Measurements from ENCODE around the gene CIRBP. TPM values are rescaled to one million over a fixed set of nuclear protein-coding genes. Genes with fewer than 3 reads are reported as not detected.
A peak's percentile ranks its signal among the peaks of the same experiment; 100 is the strongest.
"Not testable (repeated sequence)": the region's sequence is repeated elsewhere in the genome, so short reads cannot be mapped to it uniquely, and the experiment has no call there.

The CIRBP gene
- total RNA-seq, 2 donors from 2014 or later: 163 to 179 TPM

DNA sequence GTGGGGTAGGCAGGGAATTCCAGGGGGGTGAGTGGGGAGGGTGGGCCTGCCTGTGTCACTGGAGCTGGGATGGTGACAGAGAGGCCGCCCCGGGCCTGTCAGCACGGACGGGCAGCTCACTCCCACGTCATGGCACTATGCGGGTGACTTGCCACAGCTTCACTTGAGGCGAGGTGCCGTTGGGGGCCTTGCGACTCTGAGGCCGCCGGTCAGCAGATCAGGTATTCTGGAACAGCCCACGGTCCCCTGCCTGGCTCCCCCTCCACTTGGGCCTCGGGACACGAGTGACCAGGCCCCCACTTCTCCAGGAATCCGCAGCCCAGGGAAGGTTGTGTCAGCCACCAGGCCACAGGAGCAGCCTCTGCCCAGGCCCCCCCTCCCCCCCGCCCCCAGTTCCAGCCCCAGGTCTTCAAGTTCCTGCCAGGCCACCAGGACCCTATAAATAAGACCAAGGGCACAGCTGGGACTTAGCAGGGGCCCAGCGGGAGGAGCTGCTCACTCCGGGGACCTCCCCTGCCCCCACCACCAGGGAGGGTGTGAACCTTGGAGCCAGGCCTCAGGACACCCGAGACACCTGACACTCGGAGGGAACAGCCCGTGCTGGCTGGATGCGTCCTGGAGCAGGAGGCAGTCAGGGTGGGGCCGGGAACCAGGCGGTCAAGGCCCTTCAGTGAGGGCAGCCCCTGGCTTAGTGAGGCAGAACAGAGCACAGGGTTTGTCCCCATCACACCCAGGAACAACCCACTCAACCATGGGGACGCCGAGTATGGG, 23.5 kb upstream of the CIRBP start:
- Histone ChIP-seq H3K27me3 (no peaks in the 10 kb centered on the region), H3K4me1 (peaks cover 34% of the 10 kb centered on the region), H3K9ac (ENCODE audit: low read depth in 2 of 2, low read length in 2 of 2) (peak overlapping the region; percentile 64 to 70), H3K9me3 (no peaks in the 10 kb centered on the region), H3K4me3 (peak overlapping the region; percentile 10), H3K36me3 (no peaks in the 10 kb centered on the region), H3K27ac (peak overlapping the region; percentile 97)
- intact Hi-C loops (cut with DNase I): loop anchor here (2.0 kb wide), 1 partner anchor 21 kb away; no protein-coding TSS in a partner anchor
- peak; percentile 78 for DNase-seq
- TF ChIP-seq, protein P1, sequence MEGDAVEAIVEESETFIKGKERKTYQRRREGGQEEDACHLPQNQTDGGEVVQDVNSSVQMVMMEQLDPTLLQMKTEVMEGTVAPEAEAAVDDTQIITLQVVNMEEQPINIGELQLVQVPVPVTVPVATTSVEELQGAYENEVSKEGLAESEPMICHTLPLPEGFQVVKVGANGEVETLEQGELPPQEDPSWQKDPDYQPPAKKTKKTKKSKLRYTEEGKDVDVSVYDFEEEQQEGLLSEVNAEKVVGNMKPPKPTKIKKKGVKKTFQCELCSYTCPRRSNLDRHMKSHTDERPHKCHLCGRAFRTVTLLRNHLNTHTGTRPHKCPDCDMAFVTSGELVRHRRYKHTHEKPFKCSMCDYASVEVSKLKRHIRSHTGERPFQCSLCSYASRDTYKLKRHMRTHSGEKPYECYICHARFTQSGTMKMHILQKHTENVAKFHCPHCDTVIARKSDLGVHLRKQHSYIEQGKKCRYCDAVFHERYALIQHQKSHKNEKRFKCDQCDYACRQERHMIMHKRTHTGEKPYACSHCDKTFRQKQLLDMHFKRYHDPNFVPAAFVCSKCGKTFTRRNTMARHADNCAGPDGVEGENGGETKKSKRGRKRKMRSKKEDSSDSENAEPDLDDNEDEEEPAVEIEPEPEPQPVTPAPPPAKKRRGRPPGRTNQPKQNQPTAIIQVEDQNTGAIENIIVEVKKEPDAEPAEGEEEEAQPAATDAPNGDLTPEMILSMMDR (IDR thresholded peaks at IDR 0.05): no peak

DNA sequence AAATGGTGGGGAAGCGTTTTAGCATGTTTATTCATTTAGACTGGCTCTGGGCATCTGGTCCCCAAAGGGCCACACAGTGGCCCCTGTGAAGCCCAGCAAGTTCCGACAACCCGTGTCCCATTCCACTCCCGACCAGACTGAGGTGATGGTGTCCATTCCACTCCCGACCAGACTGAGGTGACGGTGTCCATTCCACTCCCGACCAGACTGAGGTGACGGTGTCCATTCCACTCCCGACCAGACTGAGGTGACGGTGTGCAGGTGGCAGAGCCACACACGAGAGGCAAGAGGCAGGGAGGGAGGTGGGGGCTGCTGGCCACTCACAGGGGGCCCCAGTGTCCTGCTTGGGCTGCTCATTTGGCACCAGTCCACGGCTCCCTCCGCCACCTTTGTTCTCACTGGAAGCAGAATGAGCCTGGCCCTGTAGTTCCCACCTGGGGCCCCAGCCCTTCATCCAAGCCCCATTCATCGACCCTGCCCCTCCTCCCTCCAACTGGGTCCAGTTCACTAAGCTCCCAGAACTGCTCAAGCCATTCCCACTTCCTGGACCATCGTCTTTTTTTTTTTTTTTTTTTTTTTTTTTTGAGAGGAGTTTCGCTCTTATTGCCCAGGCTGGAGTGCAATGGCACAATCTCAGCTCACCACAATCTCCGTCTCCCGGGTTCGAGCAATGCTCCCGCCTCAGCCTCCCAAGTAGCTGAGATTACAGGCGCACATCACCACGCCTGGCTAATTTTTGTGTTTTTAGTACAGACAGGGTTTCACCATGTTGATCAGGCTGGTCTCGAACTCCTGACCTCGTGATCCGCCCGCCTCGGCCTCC, 22.7 kb upstream of the CIRBP start:
- Histone ChIP-seq H3K4me1 (peaks cover 27% of the 10 kb centered on the region), H3K27ac (peak overlapping the region; percentile 97), H3K9ac (ENCODE audit: low read depth in 2 of 2, low read length in 2 of 2) (peak overlapping the region in 1 of 2 donors; percentile 70)
- H3K4me3 ChIP-seq; H3K27me3 ChIP-seq; intact Hi-C loops (cut with DNase I); H3K9me3 ChIP-seq; H3K36me3 ChIP-seq: not testable (repeated sequence)
- peak; percentile 49 for DNase-seq

DNA sequence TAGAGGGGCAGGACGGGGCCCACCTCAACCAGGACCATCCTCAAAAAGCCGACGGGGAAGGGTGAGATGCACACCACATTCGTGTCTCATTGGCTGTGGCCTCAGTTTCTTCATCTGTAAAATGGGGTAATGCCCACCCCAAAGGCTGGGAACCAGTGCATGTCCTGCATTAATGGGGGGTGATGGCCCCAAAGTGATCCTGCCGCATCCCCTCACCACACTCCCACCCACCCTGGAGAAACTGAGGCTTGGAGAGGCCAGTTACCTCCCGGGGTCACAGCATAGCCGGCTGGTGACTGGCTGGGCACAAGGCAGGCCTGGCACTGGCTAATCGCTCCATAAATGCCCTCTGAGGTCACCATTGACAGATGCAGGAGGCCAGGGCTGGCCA, 21.4 kb upstream of the CIRBP start:
- intact Hi-C loops (cut with DNase I): no loop called here
- H3K9ac ChIP-seq (ENCODE audit: low read depth in 2 of 2, low read length in 2 of 2): peak overlapping the region; percentile 79 to 97
- H3K4me1 ChIP-seq: peaks cover 27% of the 10 kb centered on the region
- H3K36me3 ChIP-seq: no peaks in the 10 kb centered on the region
- TF ChIP-seq, protein P1 (IDR thresholded peaks at IDR 0.05): no peak
- H3K27ac ChIP-seq: peak overlapping the region; percentile 97
- no peak for DNase-seq
- H3K4me3 ChIP-seq: peak overlapping the region; percentile 66
- no peaks in the 10 kb centered on the region for H3K9me3 ChIP-seq
- no peaks in the 10 kb centered on the region for H3K27me3 ChIP-seq

DNA sequence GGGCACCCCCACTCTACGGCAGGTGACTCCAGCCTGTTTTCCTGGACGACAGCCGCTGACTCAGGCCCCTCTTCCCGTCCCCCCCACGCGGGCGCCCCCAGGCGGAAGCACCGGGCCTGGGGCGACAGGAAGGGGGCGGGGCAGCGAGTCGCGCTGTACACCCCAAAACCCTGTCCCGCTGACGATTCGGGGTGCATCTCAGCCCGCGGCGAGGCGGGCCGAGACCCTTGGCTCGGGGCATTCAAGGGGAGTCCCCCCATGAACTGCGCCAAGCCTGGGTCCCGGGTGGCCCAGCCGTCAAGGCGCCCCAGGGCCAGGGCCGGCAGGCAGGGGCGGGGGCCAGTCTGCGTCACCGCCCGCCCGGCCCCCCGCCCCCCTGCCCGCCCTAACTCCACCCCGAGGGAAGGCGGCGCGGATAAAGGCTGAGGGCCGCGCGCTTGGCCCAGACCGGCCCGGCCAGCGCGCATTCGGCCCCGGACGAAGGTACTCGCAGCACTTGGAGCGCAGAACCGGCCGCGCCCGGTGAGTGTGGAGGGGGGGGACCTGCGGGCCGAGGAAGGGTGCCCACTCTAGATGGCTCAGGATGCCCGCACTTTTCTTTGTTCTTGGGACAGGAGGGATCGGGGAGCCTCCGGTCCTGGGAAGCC, 20.9 kb upstream of the CIRBP start, which contains the start of gene MIDN:
Gene MIDN (plus strand): TSS at position 445 of the 647 bp plus-strand sequence. CDS start 1,714 bp downstream, outside the sequence.
- peak within 1 kb of the TSS; percentile 85 for H3K4me3 ChIP-seq
- no peaks in the 10 kb centered on the region for H3K9me3 ChIP-seq
- TF ChIP-seq, protein P1 (IDR thresholded peaks at IDR 0.05): peak; percentile 37
- peak within 1 kb of the TSS; percentile 97 for H3K27ac ChIP-seq
- no peaks in the 10 kb centered on the region for H3K27me3 ChIP-seq
- H3K9ac ChIP-seq (ENCODE audit: low read depth in 2 of 2, low read length in 2 of 2): peak within 1 kb of the TSS; percentile 81 to 97
- peak; percentile 83 for DNase-seq
- H3K4me1 ChIP-seq: peaks cover 27% of the 10 kb centered on the region
- intact Hi-C loops (cut with DNase I): no loop called here
- no peaks in the 10 kb centered on the region for H3K36me3 ChIP-seq

DNA sequence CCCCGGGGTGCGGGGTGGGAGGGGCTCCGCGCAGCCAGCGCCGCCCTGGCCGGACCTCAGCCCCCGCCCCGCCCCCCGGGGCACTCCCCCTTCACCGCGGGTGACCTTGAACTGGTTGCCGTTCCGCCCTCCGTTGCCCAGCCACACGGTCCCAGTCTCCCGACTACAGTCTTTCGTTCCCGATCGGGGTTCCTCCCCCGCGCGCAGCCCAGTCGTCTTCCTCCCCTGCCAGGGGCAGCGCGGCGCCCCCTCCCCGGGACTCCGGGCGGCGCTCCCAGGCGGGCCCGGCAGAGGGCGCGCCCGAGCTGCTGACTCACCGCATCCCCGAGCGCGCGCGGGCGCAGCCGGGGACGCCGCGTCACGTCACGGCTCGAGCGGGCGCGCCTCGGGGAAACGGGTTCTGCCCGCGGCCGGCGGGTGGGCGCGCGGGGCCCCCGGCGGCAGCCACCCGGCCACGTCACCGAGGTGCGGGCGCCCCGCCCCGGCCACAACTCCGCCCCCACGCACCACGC, 20.3 kb upstream of the CIRBP start:
- peaks cover under 1% of the 10 kb centered on the region for H3K36me3 ChIP-seq
- peak overlapping the region; percentile 97 for H3K27ac ChIP-seq
- intact Hi-C loops (cut with DNase I): no loop called here
- H3K9me3 ChIP-seq: no peaks in the 10 kb centered on the region
- TF ChIP-seq, protein P1 (IDR thresholded peaks at IDR 0.05): peak; percentile 59
- H3K4me1 ChIP-seq: peaks cover 29% of the 10 kb centered on the region
- no peaks in the 10 kb centered on the region for H3K27me3 ChIP-seq
- DNase-seq: peak; percentile 88
- H3K4me3 ChIP-seq: peak overlapping the region; percentile 85
- peak overlapping the region; percentile 81 to 97 for H3K9ac ChIP-seq (ENCODE audit: low read depth in 2 of 2, low read length in 2 of 2)

Data from colonic mucosa (tissue), 4 donors.